Bronchial epithelial cell (primary cell): ENCODE data around the gene GEMIN7. TPM values are rescaled to one million over a fixed set of nuclear protein-coding genes. Genes with fewer than 3 reads are reported as not detected.

ENCODE experiments used
- DNase-seq: peaks from one replicate; pipeline ENCODE4 v3.0.0-alpha.2; 2010; ENCODE audit warnings: low read depth
- FAIRE-seq: peaks from 2 replicates; lab custom pipeline; 2011; peaks lifted over from hg19 to GRCh38; lab: Jason Lieb, UNC
- H3K27me3 ChIP-seq: 2 replicates; pipeline ENCODE4 v1.5.1; 2011; ENCODE audit warnings: low read length; ENCODE audit not compliant: control insufficient read depth, insufficient read depth
- H3K36me3 ChIP-seq: 2 replicates; pipeline ENCODE4 v1.5.1; 2011; ENCODE audit warnings: low read length; ENCODE audit not compliant: control insufficient read depth, insufficient read depth
- H3K4me3 ChIP-seq: 2 replicates; pipeline ENCODE4 v1.5.1; 2011; ENCODE audit warnings: mild to moderate bottlenecking, low read depth, low read length, control low read depth
- CTCF ChIP-seq: IDR thresholded peaks from 2 replicates; pipeline ENCODE4 v1.5.1; 2011; ENCODE audit warnings: mild to moderate bottlenecking, moderate library complexity, low read length, control low read depth, inconsistent platforms; ENCODE audit not compliant: insufficient read depth, severe bottlenecking
- total RNA-seq: library from RNA; depleted of rRNA; stranded (reverse); fragments of >200 nt; gene quantifications from 2 replicates; pipeline ENCODE4 v1.2.1, GENCODE V29; 2014

Gene GEMIN7
- total RNA-seq, 1 donor from 2014 or later: 23.2 TPM

- no peak for TF ChIP-seq CTCF
- no peak for DNase-seq
- FAIRE-seq: no peak
- Histone ChIP-seq H3K4me3 (no peak overlapping the region), H3K36me3 (peaks cover 14% of the 10 kb centered on the region), H3K27me3 (no peaks in the 10 kb centered on the region)
These were observed 8.5 kb downstream of the GEMIN7 start for GRCh38 chr19:45087531-45087930.

GRCh38 chr19:45090034-45090433 lies 11.0 kb downstream of the GEMIN7 start:
- no peak for TF ChIP-seq CTCF
- FAIRE-seq: no peak

GRCh38 chr19:45090606-45091005 lies 11.5 kb downstream of the GEMIN7 start:
- TF ChIP-seq CTCF: no peak
- FAIRE-seq: no peak
- peaks cover 13% of the 10 kb centered on the region for H3K36me3 ChIP-seq
- H3K4me3 ChIP-seq: peak overlapping the region; percentile 92
- no peaks in the 10 kb centered on the region for H3K27me3 ChIP-seq
- DNase-seq: no peak

More at GRCh38 chr19:45090034-45090433, 11.0 kb downstream of the GEMIN7 start:
- Histone ChIP-seq H3K4me3 (no peak overlapping the region), H3K27me3 (no peaks in the 10 kb centered on the region), H3K36me3 (peaks cover 13% of the 10 kb centered on the region)
- DNase-seq: no peak

- Histone ChIP-seq H3K36me3 (peaks cover 13% of the 10 kb centered on the region), H3K4me3 (peak overlapping the region; percentile 92), H3K27me3 (no peaks in the 10 kb centered on the region)
- FAIRE-seq (peak; percentile 91), DNase-seq (peak; percentile 95)
- no peak for TF ChIP-seq CTCF
These were observed 12.2 kb downstream of the GEMIN7 start for GRCh38 chr19:45091031-45091923.

GRCh38 chr19:45092747-45093678 lies 14.0 kb downstream of the GEMIN7 start, which contains the start of gene PPP1R37:
Gene PPP1R37, plus strand, starts transcription at chr19:45093179. Its CDS starts 147 bp downstream, at chr19:45093326.
- peak; percentile 68 for FAIRE-seq
- peaks cover 10% of the 10 kb centered on the region for H3K36me3 ChIP-seq
- TF ChIP-seq CTCF: peak; percentile 31
- H3K27me3 ChIP-seq: no peaks in the 10 kb centered on the region
- peak within 1 kb of the TSS; percentile 92 for H3K4me3 ChIP-seq
- DNase-seq: peak; percentile 94
